HCEC 1CT (cell line): ENCODE results near the gene MBNL1.
"Not testable (repeated sequence)": the region's sequence is repeated elsewhere in the genome, so short reads cannot be mapped to it uniquely, and the experiment has no call there.

Source experiments
- DNase-seq: peaks from one replicate; pipeline ENCODE4 v3.0.0-alpha.2; 2017

Gene MBNL1

DNA sequence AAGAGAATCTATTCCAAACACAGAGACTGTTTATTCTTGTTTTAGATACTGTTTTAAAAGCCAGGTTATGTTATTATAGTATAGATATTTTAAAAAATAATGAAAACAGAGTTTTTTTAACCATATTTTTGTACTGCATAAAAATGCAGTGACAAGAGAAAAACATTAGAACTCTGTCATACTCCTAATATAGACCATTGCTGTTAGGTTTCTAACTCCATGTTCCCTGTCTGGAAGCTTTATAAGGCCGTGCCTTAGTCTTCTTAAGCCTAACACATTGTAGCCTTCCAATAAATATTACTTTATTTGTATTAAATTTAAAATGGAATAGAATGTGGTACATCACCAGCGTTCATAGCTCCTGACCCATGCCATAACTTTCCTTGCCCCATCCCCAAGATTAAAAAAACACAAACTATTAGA is 53.2 kb downstream of the MBNL1 start:
- no peak for DNase-seq

DNA sequence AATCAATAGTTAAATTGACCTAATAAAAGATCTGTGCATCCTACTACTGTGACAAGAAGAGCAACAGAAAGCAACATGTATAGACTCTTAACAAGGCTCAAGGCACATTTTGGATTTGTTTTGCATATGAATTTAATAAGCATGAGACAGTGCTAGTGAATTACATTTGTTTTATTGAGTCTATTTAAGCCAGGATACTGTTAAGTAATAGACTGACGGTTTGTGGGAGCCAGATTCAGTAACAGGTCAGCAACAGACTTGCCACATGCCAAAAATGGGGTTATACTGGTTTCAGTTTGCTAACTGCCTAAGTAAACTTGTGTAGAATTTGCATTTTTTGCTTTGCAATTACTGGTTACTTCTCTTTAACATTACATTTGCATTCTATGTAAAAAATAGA is 54.0 kb downstream of the MBNL1 start:
- peak; percentile 43 for DNase-seq

DNA sequence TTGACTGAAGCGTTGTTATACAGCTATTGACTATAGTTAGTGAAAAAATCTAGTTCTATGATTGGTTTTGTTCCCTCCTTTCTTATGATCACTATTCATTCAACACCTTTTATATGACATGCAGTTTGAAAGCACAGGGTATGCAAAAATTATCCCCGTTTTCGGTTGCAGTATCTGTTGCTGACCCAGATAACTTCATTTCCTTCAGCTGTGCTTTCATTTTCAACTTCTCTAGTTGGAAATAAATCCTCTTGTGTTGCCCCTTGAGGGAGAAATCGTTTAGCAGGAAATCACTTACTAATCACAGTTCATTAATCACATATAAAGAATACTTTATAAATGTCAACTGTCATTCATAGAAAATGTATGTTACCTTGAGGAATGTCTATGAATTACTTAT is 55.1 kb downstream of the MBNL1 start:
- no peak for DNase-seq

DNA sequence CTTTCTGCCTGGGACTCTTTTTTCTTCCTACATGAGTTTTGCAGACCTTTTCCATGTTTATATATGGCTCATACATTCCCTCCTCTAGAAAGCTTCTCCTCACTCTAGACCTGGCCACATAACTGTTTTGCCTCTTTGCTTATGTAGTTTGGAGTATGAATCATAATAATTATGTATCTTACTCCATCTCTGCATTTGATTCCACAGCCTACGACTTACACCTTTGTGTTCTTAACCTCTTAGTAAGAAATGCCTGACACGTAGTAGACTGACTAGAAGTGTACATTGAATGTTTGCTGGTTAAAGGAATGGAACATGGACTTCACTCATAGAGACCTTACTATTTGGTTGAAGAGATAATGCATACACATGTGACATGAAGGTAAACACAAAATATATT is 56.4 kb downstream of the MBNL1 start:
- no peak for DNase-seq

DNA sequence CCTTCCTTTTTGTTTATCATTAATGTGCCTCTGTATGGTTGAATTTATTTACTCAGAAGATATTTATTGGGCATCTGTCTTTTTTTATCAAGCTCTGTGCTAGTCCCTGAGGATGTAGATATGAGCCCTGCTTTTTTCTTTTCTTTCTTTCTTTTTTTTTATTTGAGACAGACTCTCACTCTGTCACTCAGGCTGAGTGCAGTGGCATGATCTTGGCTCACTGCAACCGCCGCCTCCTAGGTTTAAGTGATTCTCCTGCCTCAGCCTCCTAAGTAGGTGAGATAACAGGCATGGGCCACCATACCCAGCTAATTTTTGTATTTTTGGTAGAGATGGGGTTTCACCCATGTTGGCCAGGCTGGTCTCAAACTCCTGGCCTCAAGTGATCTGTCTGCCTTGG is 58.5 kb downstream of the MBNL1 start:
- no peak for DNase-seq

DNA sequence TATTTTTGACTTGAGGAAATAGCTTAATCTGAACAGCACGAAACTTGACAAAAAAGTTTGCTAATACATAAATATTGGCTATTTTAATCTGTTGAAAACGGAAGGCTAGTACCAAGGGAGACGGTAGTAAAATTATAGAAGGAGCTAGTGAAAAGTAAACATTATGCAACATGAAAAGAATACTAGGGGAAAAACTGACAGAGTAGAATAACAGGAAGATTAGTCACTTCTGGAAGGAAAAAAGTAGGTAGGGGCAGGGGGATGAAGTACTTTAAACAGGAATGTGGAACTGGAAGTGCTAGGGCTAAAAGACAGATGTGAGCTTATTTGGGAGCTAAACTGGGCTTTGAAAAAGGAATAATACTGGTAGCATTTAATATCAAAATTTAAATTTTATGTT is 60.1 kb downstream of the MBNL1 start:
- DNase-seq: peak; percentile 96

DNA sequence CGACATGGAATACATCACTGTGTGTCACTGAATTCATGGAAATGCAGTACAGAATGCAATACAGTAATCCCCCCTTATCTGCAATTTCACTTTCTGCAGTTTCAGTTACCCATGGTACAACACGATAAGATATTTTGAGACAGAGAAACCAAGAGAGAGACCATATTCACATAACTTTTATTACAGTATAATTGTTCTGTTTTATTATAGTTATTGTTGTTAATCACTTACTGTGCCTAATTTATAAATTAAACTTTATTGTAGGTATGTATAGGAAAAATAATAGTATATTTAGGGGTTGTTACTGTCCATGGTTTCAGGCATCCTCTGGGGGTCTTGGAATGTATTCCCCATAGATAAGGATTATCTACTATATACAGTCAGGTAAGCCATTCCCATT is 61.8 kb downstream of the MBNL1 start:
- no peak for DNase-seq

DNA sequence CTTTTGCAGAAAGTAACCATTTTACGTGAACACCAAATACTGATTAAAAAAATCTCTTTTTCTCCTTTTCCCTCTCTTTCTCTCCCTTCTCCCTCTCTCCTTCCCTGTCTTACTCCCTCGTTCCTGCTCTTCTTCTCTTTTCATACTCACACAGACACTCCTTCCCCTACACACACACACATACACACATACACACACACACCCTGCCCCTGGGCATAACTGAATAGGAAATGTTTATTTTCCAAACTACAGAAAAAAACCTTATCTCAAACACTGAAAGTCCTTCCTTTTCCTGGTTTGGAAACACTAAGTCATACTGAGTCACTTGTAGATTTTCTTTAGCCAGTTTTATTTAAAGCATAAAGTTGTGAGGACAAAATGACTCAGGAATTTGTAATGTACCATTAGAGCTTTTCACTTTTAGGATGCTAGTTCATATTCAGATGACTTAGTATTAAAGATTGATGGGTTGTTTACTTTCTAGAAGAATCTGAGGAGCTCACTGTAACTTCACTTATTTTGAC is 62.4 kb downstream of the MBNL1 start:
- DNase-seq: peak; percentile 96

DNA sequence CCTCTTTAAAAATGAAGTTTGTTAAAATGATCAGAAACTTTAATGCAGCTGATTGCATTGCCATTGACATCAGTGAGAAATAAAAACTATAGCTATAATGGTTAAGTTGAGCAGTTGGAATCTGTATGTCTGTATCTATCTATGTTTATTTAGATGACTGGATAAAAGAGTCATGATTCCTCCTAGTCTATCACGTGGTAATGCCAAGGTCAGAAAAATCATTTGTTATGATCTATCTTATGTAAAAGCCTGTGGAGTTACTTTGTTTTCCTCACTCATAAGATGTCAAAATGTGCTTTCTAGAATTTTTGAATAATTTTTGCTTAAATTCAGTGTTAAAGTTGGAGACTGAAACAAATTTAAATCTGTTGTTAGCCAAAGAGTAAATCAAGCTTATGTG is 63.3 kb downstream of the MBNL1 start:
- DNase-seq: peak; percentile 51

DNA sequence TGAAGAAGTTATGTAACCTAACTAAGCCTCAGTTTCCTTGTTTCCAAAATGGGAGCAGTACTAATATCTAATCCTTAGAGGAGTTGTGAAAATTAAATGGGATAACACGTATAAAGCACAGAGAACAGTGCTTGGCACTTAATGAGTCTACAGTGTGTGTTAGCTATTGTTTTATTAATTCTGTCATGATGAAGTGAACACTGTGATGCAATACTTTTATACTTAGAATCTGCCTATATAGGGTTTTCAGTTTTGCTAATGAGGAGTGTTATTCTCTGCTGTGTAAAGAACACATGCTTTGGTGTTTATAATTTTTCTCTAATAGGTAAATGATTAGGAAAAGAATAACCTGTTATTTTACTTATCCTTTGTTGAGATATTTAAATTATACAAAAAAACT is 65.2 kb downstream of the MBNL1 start:
- no peak for DNase-seq

DNA sequence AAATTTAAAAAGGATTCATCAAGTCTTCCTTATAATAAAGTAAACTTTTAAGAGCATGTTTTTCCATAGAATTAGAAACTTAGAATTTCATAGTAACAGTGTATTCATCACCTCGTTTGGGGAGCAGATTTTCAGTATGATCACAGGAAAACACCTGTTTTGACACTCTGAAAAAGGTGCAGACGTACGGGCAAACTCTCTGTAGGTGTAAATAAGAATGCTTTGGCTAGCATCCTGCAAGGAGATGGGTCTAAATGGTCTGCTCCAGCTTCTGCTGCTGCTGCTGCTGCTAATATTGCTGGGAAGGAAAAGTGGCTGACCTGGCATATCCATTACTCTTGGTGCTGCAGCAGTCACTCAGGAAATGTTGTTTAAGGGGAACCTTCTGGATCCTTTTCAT is 66.0 kb downstream of the MBNL1 start:
- no peak for DNase-seq

DNA sequence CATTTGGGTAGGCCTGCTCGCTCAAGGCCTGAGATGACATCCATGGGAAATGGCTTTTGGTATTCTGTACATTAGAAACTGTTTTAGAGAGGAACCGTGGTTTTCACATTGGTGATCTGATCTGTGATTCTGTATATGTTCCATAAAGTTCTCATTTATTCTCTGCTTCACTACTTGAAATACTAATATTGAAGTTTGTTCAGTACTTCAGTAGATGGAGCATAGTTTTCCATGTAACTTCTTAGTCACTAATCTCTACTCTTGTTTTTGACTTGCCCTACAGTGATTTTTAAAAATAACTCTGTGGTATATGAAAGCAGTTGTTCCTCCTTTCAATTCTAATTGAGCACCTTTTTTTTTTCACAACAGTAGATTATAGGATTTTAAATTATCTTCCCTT is 66.5 kb downstream of the MBNL1 start:
- no peak for DNase-seq

DNA sequence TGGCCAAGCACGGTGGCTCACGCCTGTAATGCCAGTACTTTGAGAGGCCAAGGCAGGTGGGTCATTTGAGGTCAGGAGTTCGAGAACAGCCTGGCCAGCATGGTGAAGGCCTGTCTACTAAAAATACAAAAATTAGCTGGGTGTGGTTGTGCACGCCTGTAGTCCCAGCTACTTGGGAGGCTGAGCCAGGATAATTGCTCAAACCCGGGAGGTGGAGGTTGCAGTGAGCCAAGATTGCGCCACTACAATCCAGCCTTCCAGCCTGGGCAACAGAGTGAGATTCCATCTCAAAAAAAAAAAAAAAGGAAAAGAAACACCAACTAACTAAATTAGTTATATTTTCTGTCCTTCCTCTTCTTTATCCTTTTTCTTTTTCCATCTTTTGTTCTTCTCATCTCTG is 68.6 kb downstream of the MBNL1 start:
- DNase-seq: not testable (repeated sequence)

DNA sequence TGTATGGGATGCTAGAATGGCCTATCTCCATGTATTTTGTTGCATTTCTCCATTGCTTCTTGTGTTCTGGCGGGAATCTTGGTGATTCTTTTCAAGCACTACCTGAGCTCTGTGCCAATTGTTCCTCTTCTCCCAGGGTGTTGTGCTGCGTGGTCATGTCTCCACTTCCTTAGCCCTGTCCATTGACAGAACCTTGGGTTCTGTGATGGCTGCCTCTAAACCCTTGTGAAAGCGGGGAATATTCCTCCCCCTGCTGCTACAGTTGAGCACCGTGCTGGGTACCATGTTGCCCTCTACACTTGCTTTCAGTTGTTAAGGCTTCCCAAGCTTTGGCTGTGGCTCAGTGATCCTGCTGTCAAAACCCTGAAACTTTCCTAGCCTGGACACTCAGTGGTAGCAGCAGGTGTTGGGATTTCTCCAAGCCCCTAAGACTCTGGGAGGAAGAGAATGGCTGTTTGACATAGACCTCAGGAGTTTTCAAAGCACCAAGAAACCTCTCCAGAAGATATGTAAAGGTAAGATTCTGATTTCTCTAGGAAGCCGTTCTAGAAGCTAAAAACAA is 69.5 kb downstream of the MBNL1 start:
- no peak for DNase-seq

DNA sequence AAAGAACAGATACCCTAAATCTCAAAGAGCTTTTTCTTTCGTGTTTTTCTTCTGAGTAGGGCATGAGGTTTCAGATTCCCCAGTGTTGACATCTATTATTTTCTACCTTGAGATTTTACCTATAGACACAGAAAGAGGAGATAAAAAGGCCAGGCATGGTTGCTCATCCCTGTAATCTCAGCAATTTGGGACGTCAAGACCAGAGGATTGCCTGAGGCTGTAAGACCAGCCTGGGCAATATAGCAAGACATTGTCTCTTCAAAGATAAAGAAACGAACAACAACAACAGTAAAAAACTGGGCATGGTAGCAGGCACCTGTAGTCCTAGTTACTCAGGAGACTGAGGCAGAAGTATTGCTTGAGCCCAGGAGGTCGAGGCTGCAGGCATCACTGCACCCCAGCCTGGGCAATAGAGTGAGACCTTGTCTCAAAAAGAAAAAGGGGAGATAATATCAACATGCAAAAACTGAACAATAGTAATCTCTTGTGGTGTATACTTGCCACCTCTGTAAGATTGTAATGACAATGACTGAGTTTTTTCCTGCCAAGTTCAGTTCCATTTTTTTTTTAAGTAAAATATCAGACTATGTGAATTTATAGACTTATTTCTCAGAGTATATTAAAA is 71.3 kb downstream of the MBNL1 start:
- no peak for DNase-seq

DNA sequence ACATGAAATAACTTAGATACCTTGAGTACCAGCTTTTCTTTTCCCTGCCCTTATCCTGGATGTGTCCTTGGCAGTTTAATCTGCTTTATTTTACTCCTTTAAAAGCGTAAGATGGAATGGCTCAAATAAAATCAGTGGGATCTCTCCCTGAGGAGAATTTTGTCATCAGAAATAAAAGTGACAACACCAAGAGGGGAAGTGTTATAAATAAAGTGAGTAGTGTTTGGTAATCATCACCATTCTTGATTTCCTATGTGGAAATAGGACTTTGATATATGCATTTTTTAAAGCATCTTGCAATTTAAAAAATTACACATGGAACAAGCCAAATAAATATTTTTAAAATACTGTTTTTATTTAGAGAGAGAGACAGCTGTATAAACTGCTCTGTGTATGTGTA is 76.5 kb downstream of the MBNL1 start:
- no peak for DNase-seq

DNA sequence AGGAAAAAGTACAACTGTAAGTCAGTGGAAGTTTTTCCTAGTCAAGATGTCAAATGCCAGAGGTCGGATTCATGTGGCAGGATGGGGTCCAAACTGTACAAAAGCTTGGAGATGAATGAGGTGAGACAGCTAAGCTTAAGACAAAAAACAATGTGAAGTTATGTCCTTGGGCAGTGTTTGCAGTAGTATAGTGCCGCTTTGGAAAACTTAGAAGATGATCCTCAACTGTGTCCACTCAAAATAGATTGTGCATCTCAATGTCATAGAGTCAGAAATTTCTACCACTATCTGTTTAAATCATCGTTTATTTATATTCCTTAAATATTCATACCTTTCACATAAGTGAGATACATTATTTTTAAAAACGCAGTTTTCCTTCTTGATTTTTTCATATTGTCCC is 77.3 kb downstream of the MBNL1 start:
- no peak for DNase-seq

DNA sequence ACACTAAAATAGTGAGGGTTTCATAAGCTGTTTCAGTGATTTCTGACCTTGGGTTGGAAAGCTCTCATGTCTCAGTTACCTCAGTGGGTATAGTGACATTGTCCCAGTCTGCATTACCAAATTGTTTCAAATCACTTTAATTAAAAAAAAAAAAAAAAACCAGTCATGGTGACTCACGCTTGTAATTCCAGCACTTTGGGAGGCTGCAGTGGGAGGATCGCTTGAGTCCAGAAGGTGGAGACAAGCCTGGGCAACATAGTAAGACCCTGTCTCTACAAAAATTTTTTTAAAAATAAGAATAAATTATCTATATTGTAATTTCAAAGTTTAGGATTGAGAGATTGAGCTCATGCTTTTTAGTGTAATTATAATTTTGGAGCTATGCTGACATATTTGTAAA is 78.0 kb downstream of the MBNL1 start:
- DNase-seq: no peak

DNA sequence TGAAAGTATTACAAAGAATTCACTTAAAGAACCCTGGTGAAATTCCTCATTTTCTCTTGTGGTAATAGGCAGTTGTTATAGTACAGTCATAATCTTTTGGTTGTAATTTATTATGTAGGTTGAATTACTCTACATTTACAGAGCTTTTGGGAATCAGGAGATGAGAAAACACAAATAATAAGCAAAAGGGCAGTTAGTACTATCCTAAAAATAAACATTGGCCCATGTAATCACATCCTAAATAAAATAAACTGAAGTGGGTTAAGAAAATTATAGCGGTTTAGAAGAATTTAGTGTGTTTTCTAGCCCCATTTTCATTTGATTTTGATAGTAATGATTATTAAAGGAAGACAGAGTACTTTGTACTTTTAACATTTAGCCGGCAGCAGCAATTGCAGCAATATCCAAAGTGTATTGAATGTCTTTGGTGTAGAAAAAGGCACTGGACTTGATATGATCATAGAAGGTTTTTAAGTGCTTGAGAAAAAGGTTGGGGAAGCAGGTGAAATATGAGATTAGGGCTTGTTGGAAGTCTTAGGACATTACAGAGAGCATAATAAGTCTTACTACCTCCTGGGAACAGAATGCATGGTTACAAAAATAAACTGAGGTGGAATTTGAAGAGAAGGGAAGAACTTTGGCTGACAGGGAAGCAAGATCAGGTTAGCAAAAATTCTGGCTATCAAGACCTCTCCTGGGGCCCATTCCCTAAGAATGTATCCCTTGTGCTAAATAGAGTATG is 79.9 kb downstream of the MBNL1 start:
- DNase-seq: no peak

DNA sequence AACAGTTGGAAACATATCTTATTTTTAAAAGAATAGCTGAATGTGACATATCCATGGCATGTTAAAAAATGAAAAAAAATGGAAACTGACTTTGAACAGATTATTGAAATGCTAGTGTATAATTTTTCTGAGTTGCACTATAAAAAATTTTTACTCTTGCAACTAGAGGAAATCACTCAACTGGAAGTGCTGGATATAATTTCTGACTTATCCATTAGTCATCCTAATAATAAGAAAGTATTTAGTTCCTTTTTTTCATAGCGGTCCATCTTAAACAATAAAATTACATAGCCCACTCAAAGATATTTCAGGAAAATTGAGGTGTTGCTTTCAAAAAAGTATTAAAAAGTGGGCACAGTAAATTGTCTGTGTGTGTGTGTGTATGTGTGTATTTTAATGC is 80.7 kb downstream of the MBNL1 start:
- DNase-seq: peak; percentile 60

DNA sequence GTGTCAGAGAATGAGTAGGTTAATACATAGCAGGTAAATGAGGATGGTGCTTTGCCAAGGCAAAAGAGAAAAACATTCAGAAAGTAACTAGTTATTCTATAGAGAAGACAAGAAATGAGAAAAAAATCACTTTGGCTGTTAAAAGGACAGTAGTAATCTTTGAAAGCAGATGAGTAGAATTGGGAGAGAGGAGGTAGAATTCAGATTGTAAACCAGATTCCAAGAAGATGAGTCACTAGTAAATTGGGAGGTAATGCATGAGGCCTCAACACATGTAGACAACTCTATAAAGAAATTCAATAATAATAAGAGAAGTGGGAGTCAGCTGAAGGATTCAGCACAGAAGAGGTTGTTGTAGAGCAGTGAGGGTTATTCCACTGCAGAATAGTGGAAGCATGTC is 81.4 kb downstream of the MBNL1 start:
- peak; percentile 55 for DNase-seq

DNA sequence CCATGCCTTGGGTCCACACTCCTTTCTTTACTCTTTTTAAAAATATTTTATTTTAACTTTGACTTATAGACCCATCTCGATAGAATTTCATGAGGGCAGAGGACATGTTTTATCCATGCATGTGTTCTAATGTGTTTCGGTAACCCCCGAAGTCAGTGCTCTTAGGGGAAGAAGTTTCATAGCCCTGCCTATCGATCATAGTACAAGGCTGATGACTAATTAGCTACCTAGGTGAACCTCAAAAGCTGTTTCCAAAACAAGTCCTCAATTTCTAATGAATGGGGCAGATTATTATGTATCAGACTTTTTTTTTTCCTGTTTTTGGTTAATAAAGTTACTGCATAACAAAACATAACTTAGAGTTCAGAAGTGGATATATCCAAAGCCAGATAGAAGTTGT is 82.0 kb downstream of the MBNL1 start:
- DNase-seq: no peak

DNA sequence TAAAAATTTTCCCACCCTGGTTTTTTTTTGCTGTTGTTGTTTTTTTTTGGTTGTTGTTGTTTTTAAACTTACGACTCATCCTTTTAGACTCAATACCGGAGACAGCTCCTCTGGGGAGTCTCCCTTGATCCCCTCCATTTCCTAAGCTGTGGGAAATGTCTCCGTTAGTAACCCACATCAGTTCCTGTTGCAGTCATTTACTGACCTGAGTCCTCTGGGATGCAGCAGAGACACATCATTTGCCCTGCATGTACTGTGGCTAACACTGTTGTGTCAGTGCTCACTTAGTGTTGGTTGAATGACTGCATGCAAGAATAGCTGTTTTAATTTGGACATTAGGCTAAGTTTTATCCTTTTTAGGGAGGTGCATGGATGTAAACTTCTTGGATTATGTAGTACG is 83.8 kb downstream of the MBNL1 start:
- no peak for DNase-seq

DNA sequence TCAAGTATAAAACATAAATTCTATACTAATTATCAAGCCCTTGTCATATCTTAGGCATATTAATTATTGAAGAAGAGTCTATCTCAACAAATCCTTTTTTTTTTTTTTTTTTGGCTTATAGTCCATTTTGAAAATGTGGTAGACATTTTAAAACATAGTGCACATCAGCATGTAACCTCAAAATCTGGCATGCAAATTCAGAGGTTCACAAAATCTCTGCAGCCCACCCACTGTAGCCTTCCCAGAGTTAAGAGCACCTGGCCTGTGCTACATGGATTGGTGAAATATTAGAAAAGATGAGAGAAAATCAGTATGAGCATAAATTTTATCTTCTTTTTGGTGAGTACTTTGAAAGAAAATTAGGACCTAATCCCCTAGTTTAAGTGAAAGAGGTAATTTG is 84.8 kb downstream of the MBNL1 start:
- no peak for DNase-seq
